CD4-positive, alpha-beta T cell treated with Interleukin-17A for 1 hour (primary cell): ENCODE results near the gene ITPR2.
"Not testable (repeated sequence)": the region's sequence is repeated elsewhere in the genome, so short reads cannot be mapped to it uniquely, and the experiment has no call there.

Experiments
- DNase-seq: peaks from one replicate; pipeline ENCODE4 v3.0.0-alpha.2; 2020

ITPR2 gene

GRCh38 chr12:26750531-26751175, 82.3 kb downstream of the ITPR2 start:
- DNase-seq: no peak

- no peak for DNase-seq
Observed at GRCh38 chr12:26749781-26750180, 83.2 kb downstream of the ITPR2 start.

GRCh38 chr12:26748741-26749431, 84.1 kb downstream of the ITPR2 start:
- no peak for DNase-seq

- no peak for DNase-seq
Observed at GRCh38 chr12:26748412-26748740, 84.6 kb downstream of the ITPR2 start.

- no peak for DNase-seq
Observed at GRCh38 chr12:26746121-26746714, 86.8 kb downstream of the ITPR2 start.

GRCh38 chr12:26744697-26745440, 88.1 kb downstream of the ITPR2 start:
- DNase-seq: no peak

- DNase-seq: no peak
Observed at GRCh38 chr12:26744042-26744626, 88.9 kb downstream of the ITPR2 start.

GRCh38 chr12:26741584-26742227, 91.3 kb downstream of the ITPR2 start:
- DNase-seq: no peak

GRCh38 chr12:26740991-26741390, 92.0 kb downstream of the ITPR2 start:
- no peak for DNase-seq

- DNase-seq: no peak
Observed at GRCh38 chr12:26740348-26740747, 92.6 kb downstream of the ITPR2 start.

- DNase-seq: no peak
Observed at GRCh38 chr12:26737487-26738030, 95.4 kb downstream of the ITPR2 start.

- no peak for DNase-seq
Observed at GRCh38 chr12:26736563-26737486, 96.2 kb downstream of the ITPR2 start.

GRCh38 chr12:26735249-26735639, 97.8 kb downstream of the ITPR2 start:
- DNase-seq: no peak

GRCh38 chr12:26734510-26735248, 98.3 kb downstream of the ITPR2 start:
- DNase-seq: no peak

- DNase-seq: no peak
Observed at GRCh38 chr12:26732005-26732908, 100.7 kb downstream of the ITPR2 start.

GRCh38 chr12:26730481-26731350, 102.3 kb downstream of the ITPR2 start:
- DNase-seq: no peak

GRCh38 chr12:26729137-26729671, 103.8 kb downstream of the ITPR2 start:
- DNase-seq: not testable (repeated sequence)
